Nephron (organoid): ENCODE measurements around the gene FOXE3.

Source experiments
- H3K27ac Mint-ChIP-seq, 3 experiments: 2 replicates each; pipeline ENCODE4 v1.8.0; 2020; ENCODE audit warnings: mixed read lengths in 3 of 3, mild to moderate bottlenecking in 2 of 3, moderate library complexity in 1 of 3
- H3K27me3 Mint-ChIP-seq: 2 replicates; pipeline ENCODE4 v1.8.0; 2021; ENCODE audit warnings: low read depth, mild to moderate bottlenecking, moderate library complexity, mixed read lengths
- H3K36me3 Mint-ChIP-seq: 2 replicates; pipeline ENCODE4 v1.8.0; 2020; ENCODE audit warnings: low read depth, mixed read lengths
- H3K4me1 Mint-ChIP-seq: 2 replicates; pipeline ENCODE4 v1.8.0; 2020; ENCODE audit warnings: mixed read lengths
- H3K4me3 Mint-ChIP-seq, 3 experiments: 2 replicates each; pipeline ENCODE4 v1.8.0; 2020; ENCODE audit warnings: mild to moderate bottlenecking in 3 of 3, mixed read lengths in 3 of 3, moderate library complexity in 2 of 3
- H3K9me3 Mint-ChIP-seq: 2 replicates; pipeline ENCODE4 v1.8.0; 2020; ENCODE audit warnings: mixed read lengths
- CTCF ChIP-seq, 3 experiments: fragments of 200-600 bp; sonication (generic); IDR thresholded peaks; one replicate each; pipeline ENCODE4 v1.5.0; 2021; ENCODE audit warnings: antibody characterized with exemption in 3 of 3; ENCODE audit not compliant: unreplicated experiment in 3 of 3

FOXE3 gene

GRCh38 chr1:47465605-47466004, 49.5 kb downstream of the FOXE3 start:
- Mint-ChIP-seq H3K27ac (no peak overlapping the region), H3K4me3 (no peak overlapping the region), H3K4me1 (peaks cover 6% of the 10 kb centered on the region), H3K27me3 (peaks cover 40% of the 10 kb centered on the region), H3K36me3 (no peaks in the 10 kb centered on the region), H3K9me3 (no peaks in the 10 kb centered on the region)
- TF ChIP-seq CTCF (IDR thresholded peaks at IDR 0.05; ENCODE audit: unreplicated experiment in 3 of 3), result no peak
